Hepatocyte (in vitro differentiated cells): ENCODE data around the gene B2M. TPM values are rescaled to one million over a fixed set of nuclear protein-coding genes. Genes with fewer than 3 reads are reported as not detected.

Source experiments
- DNase-seq: peaks from one replicate; pipeline ENCODE4 v3.0.0-alpha.2; 2016; ENCODE audit warnings: low spot score
- H2AFZ ChIP-seq: fragments of 200-600 bp; sonication (generic); 2 replicates; pipeline ENCODE4 v1.6.0; 2016; ENCODE audit warnings: antibody characterized with exemption, mild to moderate bottlenecking
- H3K27ac ChIP-seq: fragments of 200-600 bp; sonication (generic); 2 replicates; pipeline ENCODE4 v1.5.1; 2016; ENCODE audit warnings: mild to moderate bottlenecking
- H3K27me3 ChIP-seq: fragments of 200-600 bp; sonication (generic); 2 replicates; pipeline ENCODE4 v1.6.1; 2016
- H3K36me3 ChIP-seq: fragments of 200-600 bp; sonication (generic); replicated peaks from 2 replicates; pipeline ENCODE4 v1.5.1; 2016; ENCODE audit warnings: low read depth; ENCODE audit not compliant: insufficient read depth
- H3K4me1 ChIP-seq: fragments of 200-600 bp; sonication (generic); 2 replicates; pipeline ENCODE4 v1.5.1; 2016; ENCODE audit warnings: mild to moderate bottlenecking, moderate library complexity; ENCODE audit not compliant: insufficient read depth
- H3K4me2 ChIP-seq: fragments of 200-600 bp; sonication (generic); 2 replicates; pipeline ENCODE4 v1.6.0; 2016
- H3K4me3 ChIP-seq: fragments of 200-600 bp; sonication (generic); 2 replicates; pipeline ENCODE4 v1.5.1; 2016; ENCODE audit warnings: mild to moderate bottlenecking
- H3K79me2 ChIP-seq: fragments of 200-600 bp; sonication (generic); 2 replicates; pipeline ENCODE4 v1.6.0; 2017; ENCODE audit warnings: mild to moderate bottlenecking
- H3K9me2 ChIP-seq: fragments of 200-600 bp; sonication (generic); replicated peaks from 2 replicates; pipeline ENCODE4 v1.6.0; 2017; ENCODE audit warnings: mild to moderate bottlenecking; ENCODE audit not compliant: insufficient read depth
- H3K9me3 ChIP-seq: fragments of 200-600 bp; sonication (generic); 2 replicates; pipeline ENCODE4 v1.5.1; 2016; ENCODE audit warnings: low read depth, mild to moderate bottlenecking
- H4K20me1 ChIP-seq: fragments of 200-600 bp; sonication (generic); 2 replicates; pipeline ENCODE4 v1.6.0; 2016; ENCODE audit warnings: mild to moderate bottlenecking; ENCODE audit not compliant: insufficient read depth, poor library complexity, severe bottlenecking
- CTCF ChIP-seq: fragments of 200-600 bp; sonication (generic); IDR thresholded peaks from 2 replicates; pipeline ENCODE4 v1.5.1; 2016; ENCODE audit warnings: antibody characterized with exemption, mild to moderate bottlenecking; ENCODE audit not compliant: poor library complexity
- EZH2 ChIP-seq: fragments of 200-600 bp; sonication (generic); IDR thresholded peaks from 2 replicates; pipeline ENCODE4 v1.6.1; 2016; ENCODE audit warnings: antibody characterized with exemption, mild to moderate bottlenecking, borderline replicate concordance
- EZH2phosphoT487 ChIP-seq: fragments of 200-600 bp; sonication (generic); IDR thresholded peaks from one replicate; pipeline ENCODE4 v1.6.1; 2018; ENCODE audit warnings: antibody characterized with exemption, mild to moderate bottlenecking, low read depth, moderate library complexity; ENCODE audit not compliant: unreplicated experiment, severe bottlenecking
- WGBS: methylation state at CpG from one replicate; pipeline ENCODE4 v1.1.6; 2016; ENCODE audit warnings: low lambda C conversion rate; ENCODE audit errors: missing lambda C conversion rate; 5-methylcytosine and 5-hydroxymethylcytosine counted together
- polyA plus RNA-seq: library from polyadenylated mRNA; unstranded; fragments of >200 nt; fragmentation: Nextera tagmentation; extraction: Ambion mirVana; gene quantifications from 2 replicates; pipeline ENCODE4 v1.2.1, GENCODE V29; 2016
- total RNA-seq: library from RNA; depleted of rRNA; stranded (reverse); fragments of >200 nt; gene quantifications from 2 replicates; pipeline ENCODE4 v1.2.3, GENCODE V29; 2014

B2M gene
- total and polyA plus RNA-seq, 2 experiments from 2014 or later = 2,324 to 2,570 TPM

DNA sequence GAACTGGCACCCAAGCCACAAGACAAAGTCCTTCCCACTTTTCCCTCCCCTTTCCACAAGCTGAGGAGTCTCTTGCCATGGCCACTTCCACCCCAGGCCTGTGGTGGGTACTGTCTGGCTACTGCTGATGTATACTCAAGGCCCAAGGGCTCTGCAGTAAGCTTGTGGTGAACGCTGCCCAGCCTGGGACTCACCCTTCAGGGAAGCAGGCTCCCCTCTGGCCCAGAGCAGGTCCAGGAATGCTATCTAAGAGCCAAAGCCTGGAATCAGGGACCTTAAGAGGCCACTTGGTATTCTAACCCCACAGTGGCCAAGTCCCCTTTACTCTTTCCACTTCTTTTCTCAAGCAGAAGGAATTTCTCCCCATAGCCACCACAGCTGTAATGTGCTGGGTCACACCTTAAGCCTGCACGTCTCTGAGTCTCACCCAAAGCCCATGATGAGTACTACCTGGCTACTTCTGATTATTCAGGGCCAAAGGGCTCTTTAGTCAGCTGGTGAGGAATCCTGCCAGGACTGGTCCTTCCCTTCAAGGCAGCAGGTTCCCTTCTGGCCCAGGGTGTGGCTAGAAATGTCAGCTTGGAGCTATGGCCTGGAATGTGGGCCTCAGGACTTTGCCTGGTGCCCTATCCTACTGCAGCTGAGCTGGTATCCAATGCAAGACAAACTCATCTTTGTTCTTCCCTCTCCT, 4.2 kb upstream of the B2M start:
- TF ChIP-seq EZH2 (no peak), CTCF (no peak), EZH2phosphoT487 (no peak)
- Histone ChIP-seq H3K36me3 (no peaks in the 10 kb centered on the region), H3K27me3 (no peaks in the 10 kb centered on the region), H3K4me3 (no peak overlapping the region), H3K79me2 (peaks cover 14% of the 10 kb centered on the region), H3K27ac (peak overlapping the region; percentile 84), H3K4me1 (no peaks in the 10 kb centered on the region), H3K9me2 (no peaks in the 10 kb centered on the region), H3K9me3 (no peaks in the 10 kb centered on the region), H3K4me2 (no peak overlapping the region), H2AFZ (no peak overlapping the region), H4K20me1 (peaks cover under 1% of the 10 kb centered on the region)
- DNase-seq = peak; percentile 66
- 75% methylated on average over 2 of the region's 2 CpGs for WGBS

DNA sequence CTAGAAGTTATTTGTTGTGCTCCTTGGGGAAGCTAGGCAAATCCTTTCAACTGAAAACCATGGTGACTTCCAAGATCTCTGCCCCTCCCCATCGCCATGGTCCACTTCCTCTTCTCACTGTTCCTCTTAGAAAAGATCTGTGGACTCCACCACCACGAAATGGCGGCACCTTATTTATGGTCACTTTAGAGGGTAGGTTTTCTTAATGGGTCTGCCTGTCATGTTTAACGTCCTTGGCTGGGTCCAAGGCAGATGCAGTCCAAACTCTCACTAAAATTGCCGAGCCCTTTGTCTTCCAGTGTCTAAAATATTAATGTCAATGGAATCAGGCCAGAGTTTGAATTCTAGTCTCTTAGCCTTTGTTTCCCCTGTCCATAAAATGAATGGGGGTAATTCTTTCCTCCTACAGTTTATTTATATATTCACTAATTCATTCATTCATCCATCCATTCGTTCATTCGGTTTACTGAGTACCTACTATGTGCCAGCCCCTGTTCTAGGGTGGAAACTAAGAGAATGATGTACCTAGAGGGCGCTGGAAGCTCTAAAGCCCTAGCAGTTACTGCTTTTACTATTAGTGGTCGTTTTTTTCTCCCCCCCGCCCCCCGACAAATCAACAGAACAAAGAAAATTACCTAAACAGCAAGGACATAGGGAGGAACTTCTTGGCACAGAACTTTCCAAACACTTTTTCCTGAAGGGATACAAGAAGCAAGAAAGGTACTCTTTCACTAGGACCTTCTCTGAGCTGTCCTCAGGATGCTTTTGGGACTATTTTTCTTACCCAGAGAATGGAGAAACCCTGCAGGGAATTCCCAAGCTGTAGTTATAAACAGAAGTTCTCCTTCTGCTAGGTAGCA, 851 bp upstream of the B2M start:
- WGBS = 39% methylated on average over 11 of the region's 11 CpGs
- peak; percentile 47 for DNase-seq
- Histone ChIP-seq H3K27ac (peak overlapping the region; percentile 99), H3K4me1 (peaks cover 4% of the 10 kb centered on the region), H4K20me1 (peaks cover 27% of the 10 kb centered on the region), H3K9me2 (no peaks in the 10 kb centered on the region), H3K79me2 (peaks cover 47% of the 10 kb centered on the region), H3K9me3 (no peaks in the 10 kb centered on the region), H3K36me3 (no peaks in the 10 kb centered on the region), H3K4me2 (peak overlapping the region; percentile 79), H3K4me3 (peak overlapping the region; percentile 68), H2AFZ (peak overlapping the region; percentile 70), H3K27me3 (no peaks in the 10 kb centered on the region)
- TF ChIP-seq EZH2 (no peak), EZH2phosphoT487 (no peak), CTCF (peak; percentile 47)

DNA sequence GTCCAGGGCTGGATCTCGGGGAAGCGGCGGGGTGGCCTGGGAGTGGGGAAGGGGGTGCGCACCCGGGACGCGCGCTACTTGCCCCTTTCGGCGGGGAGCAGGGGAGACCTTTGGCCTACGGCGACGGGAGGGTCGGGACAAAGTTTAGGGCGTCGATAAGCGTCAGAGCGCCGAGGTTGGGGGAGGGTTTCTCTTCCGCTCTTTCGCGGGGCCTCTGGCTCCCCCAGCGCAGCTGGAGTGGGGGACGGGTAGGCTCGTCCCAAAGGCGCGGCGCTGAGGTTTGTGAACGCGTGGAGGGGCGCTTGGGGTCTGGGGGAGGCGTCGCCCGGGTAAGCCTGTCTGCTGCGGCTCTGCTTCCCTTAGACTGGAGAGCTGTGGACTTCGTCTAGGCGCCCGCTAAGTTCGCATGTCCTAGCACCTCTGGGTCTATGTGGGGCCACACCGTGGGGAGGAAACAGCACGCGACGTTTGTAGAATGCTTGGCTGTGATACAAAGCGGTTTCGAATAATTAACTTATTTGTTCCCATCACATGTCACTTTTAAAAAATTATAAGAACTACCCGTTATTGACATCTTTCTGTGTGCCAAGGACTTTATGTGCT, 527 bp downstream of the B2M start:
- Histone ChIP-seq H3K9me3 (no peaks in the 10 kb centered on the region), H3K4me2 (peak overlapping the region; percentile 90), H3K36me3 (no peaks in the 10 kb centered on the region), H3K9me2 (no peaks in the 10 kb centered on the region), H3K4me1 (peaks cover 4% of the 10 kb centered on the region), H3K27me3 (no peaks in the 10 kb centered on the region), H3K27ac (peak overlapping the region; percentile 99), H3K79me2 (peaks cover 50% of the 10 kb centered on the region), H2AFZ (peak overlapping the region; percentile 28), H3K4me3 (peak overlapping the region; percentile 83), H4K20me1 (peaks cover 32% of the 10 kb centered on the region)
- 2% methylated on average over 38 of the region's 46 CpGs for WGBS
- TF ChIP-seq EZH2 = no peak
- peak; percentile 69 for DNase-seq
